Nephron (organoid): ENCODE results near the gene NDUFA12.
A peak's percentile ranks its signal among the peaks of the same experiment; 100 is the strongest.
"Not testable (repeated sequence)": the region's sequence is repeated elsewhere in the genome, so short reads cannot be mapped to it uniquely, and the experiment has no call there.

Source experiments
- H3K27ac Mint-ChIP-seq, 3 experiments: 2 replicates each; pipeline ENCODE4 v1.8.0; 2020; ENCODE audit warnings: mixed read lengths in 3 of 3, mild to moderate bottlenecking in 2 of 3, moderate library complexity in 1 of 3
- H3K27me3 Mint-ChIP-seq: 2 replicates; pipeline ENCODE4 v1.8.0; 2021; ENCODE audit warnings: low read depth, mild to moderate bottlenecking, moderate library complexity, mixed read lengths
- H3K36me3 Mint-ChIP-seq: 2 replicates; pipeline ENCODE4 v1.8.0; 2020; ENCODE audit warnings: low read depth, mixed read lengths
- H3K4me1 Mint-ChIP-seq: 2 replicates; pipeline ENCODE4 v1.8.0; 2020; ENCODE audit warnings: mixed read lengths
- H3K4me3 Mint-ChIP-seq, 3 experiments: 2 replicates each; pipeline ENCODE4 v1.8.0; 2020; ENCODE audit warnings: mild to moderate bottlenecking in 3 of 3, mixed read lengths in 3 of 3, moderate library complexity in 2 of 3
- H3K9me3 Mint-ChIP-seq: 2 replicates; pipeline ENCODE4 v1.8.0; 2020; ENCODE audit warnings: mixed read lengths
- CTCF ChIP-seq, 3 experiments: fragments of 200-600 bp; sonication (generic); IDR thresholded peaks; one replicate each; pipeline ENCODE4 v1.5.0; 2021; ENCODE audit warnings: antibody characterized with exemption in 3 of 3; ENCODE audit not compliant: unreplicated experiment in 3 of 3

The NDUFA12 gene

GRCh38 chr12:94988471-94988870, 15.0 kb downstream of the NDUFA12 start:
- no peak overlapping the region for H3K27ac Mint-ChIP-seq
- TF ChIP-seq CTCF (IDR thresholded peaks at IDR 0.05; ENCODE audit: unreplicated experiment in 3 of 3): no peak
- H3K27me3 Mint-ChIP-seq: no peaks in the 10 kb centered on the region
- peaks cover 38% of the 10 kb centered on the region for H3K36me3 Mint-ChIP-seq
- H3K9me3 Mint-ChIP-seq: no peaks in the 10 kb centered on the region
- H3K4me3 Mint-ChIP-seq: no peak overlapping the region
- H3K4me1 Mint-ChIP-seq: no peaks in the 10 kb centered on the region

GRCh38 chr12:94987801-94988200, 15.7 kb downstream of the NDUFA12 start:
- Mint-ChIP-seq H3K4me3 (no peak overlapping the region), H3K27me3 (no peaks in the 10 kb centered on the region), H3K9me3 (no peaks in the 10 kb centered on the region), H3K36me3 (peaks cover 37% of the 10 kb centered on the region), H3K27ac (peak overlapping the region in 1 of 3 experiments; percentile 9), H3K4me1 (peaks cover 4% of the 10 kb centered on the region)
- no peak for TF ChIP-seq CTCF (IDR thresholded peaks at IDR 0.05; ENCODE audit: unreplicated experiment in 3 of 3)

- H3K27ac Mint-ChIP-seq: peak overlapping the region in 1 of 3 experiments; percentile 56
- no peak overlapping the region for H3K4me3 Mint-ChIP-seq
- peaks cover 9% of the 10 kb centered on the region for H3K4me1 Mint-ChIP-seq
- no peaks in the 10 kb centered on the region for H3K9me3 Mint-ChIP-seq
- TF ChIP-seq CTCF (IDR thresholded peaks at IDR 0.05; ENCODE audit: unreplicated experiment in 3 of 3): no peak
- peaks cover 30% of the 10 kb centered on the region for H3K36me3 Mint-ChIP-seq
- no peaks in the 10 kb centered on the region for H3K27me3 Mint-ChIP-seq
These were observed 16.3 kb downstream of the NDUFA12 start for GRCh38 chr12:94987076-94987669.

GRCh38 chr12:94985099-94985498, 18.4 kb downstream of the NDUFA12 start:
- not testable (repeated sequence) for H3K4me3 Mint-ChIP-seq, H3K4me1 Mint-ChIP-seq, H3K27ac Mint-ChIP-seq, H3K27me3 Mint-ChIP-seq, H3K9me3 Mint-ChIP-seq
- H3K36me3 Mint-ChIP-seq: peaks cover 27% of the 10 kb centered on the region

- no peak for TF ChIP-seq CTCF (IDR thresholded peaks at IDR 0.05; ENCODE audit: unreplicated experiment in 3 of 3)
- Mint-ChIP-seq H3K4me1 (peaks cover 9% of the 10 kb centered on the region), H3K36me3 (peaks cover 17% of the 10 kb centered on the region), H3K27me3 (no peaks in the 10 kb centered on the region), H3K9me3 (no peaks in the 10 kb centered on the region), H3K27ac (peak overlapping the region in 1 of 3 experiments; percentile 43), H3K4me3 (no peak overlapping the region)
These were observed 20.2 kb downstream of the NDUFA12 start for GRCh38 chr12:94983321-94983720.

- Mint-ChIP-seq H3K27me3 (no peaks in the 10 kb centered on the region), H3K4me3 (no peak overlapping the region), H3K9me3 (no peaks in the 10 kb centered on the region), H3K27ac (peak overlapping the region in 1 of 3 experiments; percentile 3), H3K36me3 (peaks cover 13% of the 10 kb centered on the region), H3K4me1 (peaks cover 9% of the 10 kb centered on the region)
- no peak for TF ChIP-seq CTCF (IDR thresholded peaks at IDR 0.05; ENCODE audit: unreplicated experiment in 3 of 3)
These were observed 21.0 kb downstream of the NDUFA12 start for GRCh38 chr12:94982456-94982855.
